ENCODE measurements around the gene DOCK2.

The DOCK2 gene

GRCh38 chr5:170006021-170006420 is 368.9 kb downstream of the DOCK2 start:
- TF ChIP-seq EZH2phosphoT487 (IDR thresholded peaks at IDR 0.05; ENCODE audit: borderline replicate concordance, low read length) (no peak), CTCF (IDR thresholded peaks at IDR 0.05; ENCODE audit: low read depth, low read length, poor library complexity, severe bottlenecking) (no peak)

GRCh38 chr5:170008376-170008775 is 371.3 kb downstream of the DOCK2 start:
- Histone ChIP-seq H3K79me2 (ENCODE audit: control insufficient read depth, low read length) (no peaks in the 10 kb centered on the region), H3K4me3 (ENCODE audit: low read length) (no peak overlapping the region), H3K27ac (ENCODE audit: low read depth, low read length) (no peak overlapping the region), H3K9me2 (replicated peaks; ENCODE audit: control insufficient read depth, low read length) (no peaks in the 10 kb centered on the region), H4K20me1 (ENCODE audit: control insufficient read depth, insufficient read depth, low read depth, low read length) (no peaks in the 10 kb centered on the region), H3K4me1 (ENCODE audit: control insufficient read depth, low read length) (no peaks in the 10 kb centered on the region), H3K27me3 (ENCODE audit: control insufficient read depth, low read length) (no peaks in the 10 kb centered on the region), H3K9me3 (ENCODE audit: control insufficient read depth, insufficient read depth, low read length) (no peaks in the 10 kb centered on the region), H3F3A (ENCODE audit: control insufficient read depth, insufficient read depth) (no peaks in the 10 kb centered on the region), H3K36me3 (ENCODE audit: control insufficient read depth, low read length) (peaks cover 26% of the 10 kb centered on the region), H3K4me2 (ENCODE audit: low read length) (no peak overlapping the region)
- TF ChIP-seq CTCF (IDR thresholded peaks at IDR 0.05; ENCODE audit: low read depth, low read length, poor library complexity, severe bottlenecking) = no peak
- no peak for TF ChIP-seq EZH2phosphoT487 (IDR thresholded peaks at IDR 0.05; ENCODE audit: borderline replicate concordance, low read length)

More at GRCh38 chr5:170006021-170006420, 368.9 kb downstream of the DOCK2 start:
- Histone ChIP-seq H3F3A (ENCODE audit: control insufficient read depth, insufficient read depth) (no peaks in the 10 kb centered on the region), H3K79me2 (ENCODE audit: control insufficient read depth, low read length) (no peaks in the 10 kb centered on the region), H3K36me3 (ENCODE audit: control insufficient read depth, low read length) (peaks cover 33% of the 10 kb centered on the region), H3K9me3 (ENCODE audit: control insufficient read depth, insufficient read depth, low read length) (no peaks in the 10 kb centered on the region), H3K9me2 (replicated peaks; ENCODE audit: control insufficient read depth, low read length) (no peaks in the 10 kb centered on the region), H3K4me3 (ENCODE audit: low read length) (no peak overlapping the region), H3K27me3 (ENCODE audit: control insufficient read depth, low read length) (no peaks in the 10 kb centered on the region), H3K4me1 (ENCODE audit: control insufficient read depth, low read length) (no peaks in the 10 kb centered on the region), H3K27ac (ENCODE audit: low read depth, low read length) (no peak overlapping the region), H3K4me2 (ENCODE audit: low read length) (no peak overlapping the region), H4K20me1 (ENCODE audit: control insufficient read depth, insufficient read depth, low read depth, low read length) (no peaks in the 10 kb centered on the region)

GRCh38 chr5:170010595-170010994 is 373.5 kb downstream of the DOCK2 start:
- Histone ChIP-seq H3K9me2 (replicated peaks; ENCODE audit: control insufficient read depth, low read length) (no peaks in the 10 kb centered on the region), H3K4me3 (ENCODE audit: low read length) (no peak overlapping the region), H3K4me1 (ENCODE audit: control insufficient read depth, low read length) (no peaks in the 10 kb centered on the region), H4K20me1 (ENCODE audit: control insufficient read depth, insufficient read depth, low read depth, low read length) (no peaks in the 10 kb centered on the region), H3K79me2 (ENCODE audit: control insufficient read depth, low read length) (no peaks in the 10 kb centered on the region), H3F3A (ENCODE audit: control insufficient read depth, insufficient read depth) (no peaks in the 10 kb centered on the region), H3K27ac (ENCODE audit: low read depth, low read length) (no peak overlapping the region), H3K27me3 (ENCODE audit: control insufficient read depth, low read length) (no peaks in the 10 kb centered on the region), H3K9me3 (ENCODE audit: control insufficient read depth, insufficient read depth, low read length) (no peaks in the 10 kb centered on the region), H3K4me2 (ENCODE audit: low read length) (no peak overlapping the region), H3K36me3 (ENCODE audit: control insufficient read depth, low read length) (peaks cover 24% of the 10 kb centered on the region)
- no peak for TF ChIP-seq EZH2phosphoT487 (IDR thresholded peaks at IDR 0.05; ENCODE audit: borderline replicate concordance, low read length)
- no peak for TF ChIP-seq CTCF (IDR thresholded peaks at IDR 0.05; ENCODE audit: low read depth, low read length, poor library complexity, severe bottlenecking)

- Histone ChIP-seq H3K9me3 (ENCODE audit: control insufficient read depth, insufficient read depth, low read length) (no peaks in the 10 kb centered on the region), H3K36me3 (ENCODE audit: control insufficient read depth, low read length) (peaks cover 24% of the 10 kb centered on the region), H3K4me2 (ENCODE audit: low read length) (no peak overlapping the region), H3K4me1 (ENCODE audit: control insufficient read depth, low read length) (no peaks in the 10 kb centered on the region), H3K4me3 (ENCODE audit: low read length) (no peak overlapping the region), H3K9me2 (replicated peaks; ENCODE audit: control insufficient read depth, low read length) (no peaks in the 10 kb centered on the region), H3K79me2 (ENCODE audit: control insufficient read depth, low read length) (no peaks in the 10 kb centered on the region), H3F3A (ENCODE audit: control insufficient read depth, insufficient read depth) (no peaks in the 10 kb centered on the region), H3K27me3 (ENCODE audit: control insufficient read depth, low read length) (no peaks in the 10 kb centered on the region), H4K20me1 (ENCODE audit: control insufficient read depth, insufficient read depth, low read depth, low read length) (no peaks in the 10 kb centered on the region), H3K27ac (ENCODE audit: low read depth, low read length) (no peak overlapping the region)
- TF ChIP-seq EZH2phosphoT487 (IDR thresholded peaks at IDR 0.05; ENCODE audit: borderline replicate concordance, low read length) (no peak), CTCF (IDR thresholded peaks at IDR 0.05; ENCODE audit: low read depth, low read length, poor library complexity, severe bottlenecking) (no peak)
These were observed 374.7 kb downstream of the DOCK2 start for GRCh38 chr5:170011751-170012150.

Data from DOHH2 (cell line).